Measurements from ENCODE around the gene ANKS1B. TPM values are rescaled to one million over a fixed set of nuclear protein-coding genes. Genes with fewer than 3 reads are reported as not detected.
"Not testable (repeated sequence)": the region's sequence is repeated elsewhere in the genome, so short reads cannot be mapped to it uniquely, and the experiment has no call there.

ANKS1B gene
- total RNA-seq, 1 experiment from 2014 or later = 0.61 TPM

DNA sequence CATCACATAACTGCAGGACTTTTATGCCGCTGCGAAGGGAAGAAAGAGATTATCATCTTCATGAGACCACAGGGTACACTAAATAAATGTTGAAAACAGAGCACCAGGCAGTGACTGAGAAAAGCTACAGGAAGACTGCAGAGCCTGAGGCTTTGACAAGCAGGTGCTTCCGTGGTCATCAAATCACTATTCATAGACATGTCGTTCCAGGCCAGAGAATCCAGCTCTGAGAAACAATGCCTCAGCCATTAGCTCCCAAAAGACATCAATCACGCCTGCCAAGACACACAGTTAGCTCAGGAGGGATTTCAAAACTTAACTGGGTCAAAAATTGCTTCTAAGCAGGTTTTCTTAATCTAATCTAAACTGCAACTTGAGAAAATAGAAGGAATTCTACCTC, 384.3 kb downstream of the ANKS1B start:
- TF ChIP-seq, protein P1, sequence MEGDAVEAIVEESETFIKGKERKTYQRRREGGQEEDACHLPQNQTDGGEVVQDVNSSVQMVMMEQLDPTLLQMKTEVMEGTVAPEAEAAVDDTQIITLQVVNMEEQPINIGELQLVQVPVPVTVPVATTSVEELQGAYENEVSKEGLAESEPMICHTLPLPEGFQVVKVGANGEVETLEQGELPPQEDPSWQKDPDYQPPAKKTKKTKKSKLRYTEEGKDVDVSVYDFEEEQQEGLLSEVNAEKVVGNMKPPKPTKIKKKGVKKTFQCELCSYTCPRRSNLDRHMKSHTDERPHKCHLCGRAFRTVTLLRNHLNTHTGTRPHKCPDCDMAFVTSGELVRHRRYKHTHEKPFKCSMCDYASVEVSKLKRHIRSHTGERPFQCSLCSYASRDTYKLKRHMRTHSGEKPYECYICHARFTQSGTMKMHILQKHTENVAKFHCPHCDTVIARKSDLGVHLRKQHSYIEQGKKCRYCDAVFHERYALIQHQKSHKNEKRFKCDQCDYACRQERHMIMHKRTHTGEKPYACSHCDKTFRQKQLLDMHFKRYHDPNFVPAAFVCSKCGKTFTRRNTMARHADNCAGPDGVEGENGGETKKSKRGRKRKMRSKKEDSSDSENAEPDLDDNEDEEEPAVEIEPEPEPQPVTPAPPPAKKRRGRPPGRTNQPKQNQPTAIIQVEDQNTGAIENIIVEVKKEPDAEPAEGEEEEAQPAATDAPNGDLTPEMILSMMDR (IDR thresholded peaks at IDR 0.05; ENCODE audit: insufficient read depth in 1 of 2, low read depth in 1 of 2, low read length in 1 of 2, severe bottlenecking in 1 of 2, unreplicated experiment in 1 of 2) = no peak
- H3K4me1 ChIP-seq = no peaks in the 10 kb centered on the region
- no peak overlapping the region for H3K4me3 Mint-ChIP-seq (ENCODE audit: unreplicated experiment)
- intact Hi-C loops (cut with micrococcal nuclease; ENCODE audit: unreplicated experiment) = no loop called here
- H3K9me3 Mint-ChIP-seq (ENCODE audit: unreplicated experiment) = no peaks in the 10 kb centered on the region
- BruUV-seq (replicated peaks) = no TSS peak
- no peak for DNase-seq
- no peak overlapping the region for H3K4me3 ChIP-seq (ENCODE audit: low read depth, low read length)
- H3K9me3 ChIP-seq = no peaks in the 10 kb centered on the region
- H3K27me3 Mint-ChIP-seq (ENCODE audit: insufficient read depth, unreplicated experiment) = peaks cover 8% of the 10 kb centered on the region
- no peaks in the 10 kb centered on the region for H3K4me1 Mint-ChIP-seq (ENCODE audit: low read depth, unreplicated experiment)
- POLR2A ChIA-PET = no interaction called here
- H3K27ac Mint-ChIP-seq (ENCODE audit: unreplicated experiment) = no peak overlapping the region
- H3K27me3 ChIP-seq (replicated peaks; ENCODE audit: control insufficient read depth, insufficient read depth, low read length) = no peaks in the 10 kb centered on the region
- H3K36me3 ChIP-seq (ENCODE audit: control insufficient read depth, insufficient read depth, low read length) = no peaks in the 10 kb centered on the region
- CTCF ChIA-PET = interaction anchor here (0.6 kb wide), 1 partner anchor 65 kb away, joined by 3 read pairs; no protein-coding TSS in a partner anchor
- no peaks in the 10 kb centered on the region for H3K36me3 Mint-ChIP-seq (ENCODE audit: insufficient read depth, unreplicated experiment)

DNA sequence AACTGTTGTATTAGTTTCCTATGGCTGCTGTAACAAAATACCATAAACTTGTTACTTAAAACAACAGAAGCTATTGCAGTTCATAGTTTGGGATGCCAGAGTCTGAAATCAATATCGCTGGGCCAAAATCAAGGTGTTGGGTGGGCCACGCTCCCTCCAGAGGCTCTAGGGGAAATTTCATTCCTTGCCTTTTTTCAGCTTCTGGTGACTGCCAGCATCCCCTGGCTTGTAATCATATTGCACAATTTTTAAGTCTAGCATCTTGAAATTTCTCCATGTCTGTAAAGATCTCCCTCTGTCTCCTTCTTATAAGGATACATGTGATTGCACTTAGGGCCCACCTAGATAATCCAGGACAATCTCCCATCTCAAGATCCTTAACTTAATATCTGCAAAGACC, 386.0 kb downstream of the ANKS1B start:
- Mint-ChIP-seq H3K4me1 (ENCODE audit: low read depth, unreplicated experiment) (no peaks in the 10 kb centered on the region), H3K27ac (ENCODE audit: unreplicated experiment) (no peak overlapping the region), H3K36me3 (ENCODE audit: insufficient read depth, unreplicated experiment) (no peaks in the 10 kb centered on the region), H3K27me3 (ENCODE audit: insufficient read depth, unreplicated experiment) (peaks cover 8% of the 10 kb centered on the region), H3K4me3 (ENCODE audit: unreplicated experiment) (no peak overlapping the region), H3K9me3 (ENCODE audit: unreplicated experiment) (no peaks in the 10 kb centered on the region)
- TF ChIP-seq, protein P1 (IDR thresholded peaks at IDR 0.05; ENCODE audit: insufficient read depth in 1 of 2, low read depth in 1 of 2, low read length in 1 of 2, severe bottlenecking in 1 of 2, unreplicated experiment in 1 of 2) = no peak
- Histone ChIP-seq H3K36me3 (ENCODE audit: control insufficient read depth, insufficient read depth, low read length) (no peaks in the 10 kb centered on the region), H3K4me3 (ENCODE audit: low read depth, low read length) (no peak overlapping the region), H3K27me3 (replicated peaks; ENCODE audit: control insufficient read depth, insufficient read depth, low read length) (no peaks in the 10 kb centered on the region), H3K4me1 (no peaks in the 10 kb centered on the region), H3K9me3 (no peaks in the 10 kb centered on the region)
- intact Hi-C loops (cut with micrococcal nuclease; ENCODE audit: unreplicated experiment) = no loop called here
- DNase-seq = no peak
- BruUV-seq (replicated peaks) = no TSS peak
- POLR2A ChIA-PET = no interaction called here
- CTCF ChIA-PET = no interaction called here

DNA sequence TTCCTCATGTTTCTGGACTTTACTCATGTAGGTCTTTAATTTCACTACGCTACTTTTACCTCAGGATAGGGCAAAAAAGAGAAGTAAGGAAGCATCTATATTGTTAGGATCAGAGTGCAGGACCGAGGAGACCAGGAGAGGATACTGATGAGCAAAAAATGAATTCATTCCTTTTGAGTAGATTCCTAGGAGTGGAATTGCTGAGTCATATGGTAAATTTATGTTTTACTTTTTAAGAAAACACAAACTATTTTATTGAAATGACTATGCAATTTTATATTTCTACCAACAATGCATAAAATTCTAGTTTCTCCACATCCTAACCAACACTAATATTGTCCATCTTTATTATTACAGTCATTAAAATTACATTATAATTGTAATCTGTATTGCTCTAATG, 388.0 kb downstream of the ANKS1B start:
- no TSS peak for BruUV-seq (replicated peaks)
- peaks cover 8% of the 10 kb centered on the region for H3K27me3 Mint-ChIP-seq (ENCODE audit: insufficient read depth, unreplicated experiment)
- POLR2A ChIA-PET = no interaction called here

DNA sequence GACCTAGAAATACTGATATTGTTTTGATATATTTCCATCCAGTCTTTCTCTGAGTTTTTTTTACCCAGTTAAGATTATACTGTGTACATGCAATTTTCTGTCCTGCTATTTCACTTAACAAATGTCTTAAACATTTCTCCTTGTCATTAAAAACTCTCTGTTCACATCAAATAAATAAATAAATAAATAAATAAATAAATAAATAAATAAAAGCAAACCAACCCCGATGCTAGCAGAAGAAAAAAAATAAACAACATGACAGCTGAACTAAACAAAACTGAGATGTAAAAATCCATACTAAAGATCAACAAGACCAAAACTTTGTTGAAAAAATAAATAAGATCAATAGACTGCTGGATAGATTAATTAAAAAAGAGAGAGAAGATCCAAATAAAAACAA, 407.6 kb downstream of the ANKS1B start:
- H3K36me3 ChIP-seq (ENCODE audit: control insufficient read depth, insufficient read depth, low read length); H3K36me3 Mint-ChIP-seq (ENCODE audit: insufficient read depth, unreplicated experiment); H3K4me3 ChIP-seq (ENCODE audit: low read depth, low read length); BruUV-seq (replicated peaks); POLR2A ChIA-PET; H3K4me3 Mint-ChIP-seq (ENCODE audit: unreplicated experiment); DNase-seq; intact Hi-C loops (cut with micrococcal nuclease; ENCODE audit: unreplicated experiment); H3K27ac Mint-ChIP-seq (ENCODE audit: unreplicated experiment); H3K9me3 Mint-ChIP-seq (ENCODE audit: unreplicated experiment); H3K4me1 ChIP-seq; H3K27me3 Mint-ChIP-seq (ENCODE audit: insufficient read depth, unreplicated experiment); H3K4me1 Mint-ChIP-seq (ENCODE audit: low read depth, unreplicated experiment); H3K9me3 ChIP-seq; H3K27me3 ChIP-seq (replicated peaks; ENCODE audit: control insufficient read depth, insufficient read depth, low read length); CTCF ChIA-PET: not testable (repeated sequence)

More for the DNA sequence above, 388.0 kb downstream of the ANKS1B start:
- H3K4me3 Mint-ChIP-seq (ENCODE audit: unreplicated experiment) = no peak overlapping the region
- no peaks in the 10 kb centered on the region for H3K9me3 Mint-ChIP-seq (ENCODE audit: unreplicated experiment)
- no peaks in the 10 kb centered on the region for H3K4me1 Mint-ChIP-seq (ENCODE audit: low read depth, unreplicated experiment)
- no peak for DNase-seq
- TF ChIP-seq, protein P1 (IDR thresholded peaks at IDR 0.05; ENCODE audit: insufficient read depth in 1 of 2, low read depth in 1 of 2, low read length in 1 of 2, severe bottlenecking in 1 of 2, unreplicated experiment in 1 of 2) = no peak
- Histone ChIP-seq H3K4me3 (ENCODE audit: low read depth, low read length) (no peak overlapping the region), H3K36me3 (ENCODE audit: control insufficient read depth, insufficient read depth, low read length) (no peaks in the 10 kb centered on the region), H3K4me1 (no peaks in the 10 kb centered on the region), H3K27me3 (replicated peaks; ENCODE audit: control insufficient read depth, insufficient read depth, low read length) (no peaks in the 10 kb centered on the region), H3K9me3 (no peaks in the 10 kb centered on the region)
- intact Hi-C loops (cut with micrococcal nuclease; ENCODE audit: unreplicated experiment) = no loop called here
- no peak overlapping the region for H3K27ac Mint-ChIP-seq (ENCODE audit: unreplicated experiment)
- H3K36me3 Mint-ChIP-seq (ENCODE audit: insufficient read depth, unreplicated experiment) = no peaks in the 10 kb centered on the region
- CTCF ChIA-PET = no interaction called here

Data from Caco-2 (cell line).